ENCODE results near the gene RTN4RL2.
A peak's percentile ranks its signal among the peaks of the same experiment; 100 is the strongest.

Gene RTN4RL2

GRCh38 chr11:57467508-57468157 is 7.3 kb downstream of the RTN4RL2 start:
- Histone ChIP-seq H3K27ac (ENCODE audit: low read length) (no peak overlapping the region), H3K9me3 (ENCODE audit: insufficient read depth, low read depth, low read length) (no peaks in the 10 kb centered on the region), H3K4me3 (ENCODE audit: low read length) (no peak overlapping the region), H3K4me1 (ENCODE audit: insufficient read depth, low read length) (peaks cover 33% of the 10 kb centered on the region), H3K27me3 (ENCODE audit: insufficient read depth, low read length) (peaks cover 20% of the 10 kb centered on the region), H3K9ac (ENCODE audit: low read depth, low read length) (no peak overlapping the region), H3K36me3 (ENCODE audit: insufficient read depth, low read depth, low read length) (peaks cover 13% of the 10 kb centered on the region; the same call in 1 of the 2 replicates)

GRCh38 chr11:57468276-57468675 is 7.9 kb downstream of the RTN4RL2 start:
- H3K27ac ChIP-seq (ENCODE audit: low read length) = no peak overlapping the region
- peaks cover 13% of the 10 kb centered on the region; the same call in 1 of the 2 replicates for H3K36me3 ChIP-seq (ENCODE audit: insufficient read depth, low read depth, low read length)
- peaks cover 29% of the 10 kb centered on the region for H3K4me1 ChIP-seq (ENCODE audit: insufficient read depth, low read length)
- no peak overlapping the region for H3K9ac ChIP-seq (ENCODE audit: low read depth, low read length)
- H3K27me3 ChIP-seq (ENCODE audit: insufficient read depth, low read length) = peaks cover 14% of the 10 kb centered on the region
- no peaks in the 10 kb centered on the region for H3K9me3 ChIP-seq (ENCODE audit: insufficient read depth, low read depth, low read length)
- H3K4me3 ChIP-seq (ENCODE audit: low read length) = no peak overlapping the region

- H3K27me3 ChIP-seq (ENCODE audit: insufficient read depth, low read length) = peaks cover 8% of the 10 kb centered on the region
- no peak overlapping the region for H3K4me3 ChIP-seq (ENCODE audit: low read length)
- H3K4me1 ChIP-seq (ENCODE audit: insufficient read depth, low read length) = peaks cover 26% of the 10 kb centered on the region
- H3K36me3 ChIP-seq (ENCODE audit: insufficient read depth, low read depth, low read length) = peaks cover 13% of the 10 kb centered on the region; the same call in 1 of the 2 replicates
- H3K27ac ChIP-seq (ENCODE audit: low read length) = no peak overlapping the region
- H3K9me3 ChIP-seq (ENCODE audit: insufficient read depth, low read depth, low read length) = no peaks in the 10 kb centered on the region
- no peak overlapping the region for H3K9ac ChIP-seq (ENCODE audit: low read depth, low read length)
These were observed 8.9 kb downstream of the RTN4RL2 start for GRCh38 chr11:57469268-57469667.

GRCh38 chr11:57471496-57471895 is 11.2 kb downstream of the RTN4RL2 start:
- H3K9ac ChIP-seq (ENCODE audit: low read depth, low read length) = no peak overlapping the region
- H3K27ac ChIP-seq (ENCODE audit: low read length) = no peak overlapping the region
- no peak overlapping the region for H3K4me3 ChIP-seq (ENCODE audit: low read length)
- H3K36me3 ChIP-seq (ENCODE audit: insufficient read depth, low read depth, low read length) = peaks cover 13% of the 10 kb centered on the region; the same call in 1 of the 2 replicates
- peaks cover 27% of the 10 kb centered on the region for H3K27me3 ChIP-seq (ENCODE audit: insufficient read depth, low read length)
- H3K4me1 ChIP-seq (ENCODE audit: insufficient read depth, low read length) = peaks cover 28% of the 10 kb centered on the region
- no peaks in the 10 kb centered on the region for H3K9me3 ChIP-seq (ENCODE audit: insufficient read depth, low read depth, low read length)

GRCh38 chr11:57473285-57473841 is 13.0 kb downstream of the RTN4RL2 start:
- Histone ChIP-seq H3K4me3 (ENCODE audit: low read length) (no peak overlapping the region), H3K4me1 (ENCODE audit: insufficient read depth, low read length) (peaks cover 19% of the 10 kb centered on the region), H3K9ac (ENCODE audit: low read depth, low read length) (no peak overlapping the region), H3K27me3 (ENCODE audit: insufficient read depth, low read length) (peaks cover 46% of the 10 kb centered on the region), H3K36me3 (ENCODE audit: insufficient read depth, low read depth, low read length) (peaks cover 13% of the 10 kb centered on the region; the same call in 1 of the 2 replicates), H3K9me3 (ENCODE audit: insufficient read depth, low read depth, low read length) (no peaks in the 10 kb centered on the region), H3K27ac (ENCODE audit: low read length) (no peak overlapping the region)

GRCh38 chr11:57474017-57474802 is 13.9 kb downstream of the RTN4RL2 start:
- H3K9me3 ChIP-seq (ENCODE audit: insufficient read depth, low read depth, low read length) = no peaks in the 10 kb centered on the region
- no peak overlapping the region for H3K9ac ChIP-seq (ENCODE audit: low read depth, low read length)
- H3K4me1 ChIP-seq (ENCODE audit: insufficient read depth, low read length) = peaks cover 11% of the 10 kb centered on the region; the same call in 1 of the 2 replicates
- H3K4me3 ChIP-seq (ENCODE audit: low read length) = no peak overlapping the region
- no peak overlapping the region for H3K27ac ChIP-seq (ENCODE audit: low read length)
- H3K36me3 ChIP-seq (ENCODE audit: insufficient read depth, low read depth, low read length) = peaks cover 9% of the 10 kb centered on the region; the same call in 1 of the 2 replicates
- peaks cover 48% of the 10 kb centered on the region for H3K27me3 ChIP-seq (ENCODE audit: insufficient read depth, low read length)

DNA sequence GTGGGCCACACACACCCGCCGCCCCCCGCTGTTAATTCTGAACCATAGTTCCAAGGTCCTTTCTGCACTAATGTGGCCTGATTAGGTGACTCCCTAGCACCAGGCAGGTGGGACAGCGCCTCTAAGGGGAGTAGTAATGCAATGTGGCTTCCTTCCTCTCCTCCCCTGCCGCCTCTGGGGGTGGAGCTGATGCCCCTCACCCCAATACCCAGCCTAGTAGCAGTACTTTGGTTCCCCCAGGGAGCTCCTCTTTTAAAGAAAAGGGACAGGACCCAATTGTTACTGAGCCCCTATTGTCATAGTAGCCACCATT is 14.4 kb downstream of the RTN4RL2 start:
- no peak overlapping the region for H3K9ac ChIP-seq (ENCODE audit: low read depth, low read length)
- no peak overlapping the region for H3K27ac ChIP-seq (ENCODE audit: low read length)

GRCh38 chr11:57475191-57475590 is 14.9 kb downstream of the RTN4RL2 start:
- H3K36me3 ChIP-seq (ENCODE audit: insufficient read depth, low read depth, low read length) = no peaks in the 10 kb centered on the region; the same call in 1 of the 2 replicates
- H3K9me3 ChIP-seq (ENCODE audit: insufficient read depth, low read depth, low read length) = no peaks in the 10 kb centered on the region
- peaks cover 14% of the 10 kb centered on the region; the same call in 1 of the 2 replicates for H3K4me1 ChIP-seq (ENCODE audit: insufficient read depth, low read length)
- no peak overlapping the region for H3K4me3 ChIP-seq (ENCODE audit: low read length)
- H3K27ac ChIP-seq (ENCODE audit: low read length) = no peak overlapping the region
- peaks cover 48% of the 10 kb centered on the region for H3K27me3 ChIP-seq (ENCODE audit: insufficient read depth, low read length)
- no peak overlapping the region for H3K9ac ChIP-seq (ENCODE audit: low read depth, low read length)

More for the DNA sequence above, 14.4 kb downstream of the RTN4RL2 start:
- Histone ChIP-seq H3K36me3 (ENCODE audit: insufficient read depth, low read depth, low read length) (peaks cover 3% of the 10 kb centered on the region; the same call in 1 of the 2 replicates), H3K27me3 (ENCODE audit: insufficient read depth, low read length) (peaks cover 48% of the 10 kb centered on the region), H3K4me3 (ENCODE audit: low read length) (no peak overlapping the region), H3K9me3 (ENCODE audit: insufficient read depth, low read depth, low read length) (no peaks in the 10 kb centered on the region), H3K4me1 (ENCODE audit: insufficient read depth, low read length) (peaks cover 14% of the 10 kb centered on the region; the same call in 1 of the 2 replicates)

GRCh38 chr11:57475671-57476046 is 15.3 kb downstream of the RTN4RL2 start:
- no peaks in the 10 kb centered on the region; the same call in 1 of the 2 replicates for H3K36me3 ChIP-seq (ENCODE audit: insufficient read depth, low read depth, low read length)
- H3K4me3 ChIP-seq (ENCODE audit: low read length) = peak overlapping the region; percentile 57; the same call in 1 of the 2 replicates
- H3K27ac ChIP-seq (ENCODE audit: low read length) = no peak overlapping the region
- no peak overlapping the region; the same call in 1 of the 2 replicates for H3K9ac ChIP-seq (ENCODE audit: low read depth, low read length)
- peaks cover 51% of the 10 kb centered on the region for H3K27me3 ChIP-seq (ENCODE audit: insufficient read depth, low read length)
- H3K4me1 ChIP-seq (ENCODE audit: insufficient read depth, low read length) = peaks cover 14% of the 10 kb centered on the region; the same call in 1 of the 2 replicates
- H3K9me3 ChIP-seq (ENCODE audit: insufficient read depth, low read depth, low read length) = no peaks in the 10 kb centered on the region

GRCh38 chr11:57476047-57476756 is 15.9 kb downstream of the RTN4RL2 start:
- Histone ChIP-seq H3K27me3 (ENCODE audit: insufficient read depth, low read length) (peaks cover 56% of the 10 kb centered on the region), H3K36me3 (ENCODE audit: insufficient read depth, low read depth, low read length) (no peaks in the 10 kb centered on the region; the same call in 1 of the 2 replicates), H3K4me1 (ENCODE audit: insufficient read depth, low read length) (peaks cover 14% of the 10 kb centered on the region; the same call in 1 of the 2 replicates), H3K9me3 (ENCODE audit: insufficient read depth, low read depth, low read length) (no peaks in the 10 kb centered on the region), H3K4me3 (ENCODE audit: low read length) (peak overlapping the region; percentile 57; the same call in 1 of the 2 replicates), H3K9ac (ENCODE audit: low read depth, low read length) (no peak overlapping the region; the same call in 1 of the 2 replicates), H3K27ac (ENCODE audit: low read length) (no peak overlapping the region)
